SK-N-SH (cell line): Measurements from ENCODE around the gene STYK1. TPM values are rescaled to one million over a fixed set of nuclear protein-coding genes. Genes with fewer than 3 reads are reported as not detected.

ENCODE experiments used
- CTCF ChIA-PET: fragments of 300-600, 350-600 bp; formaldehyde crosslinking; extraction: SDS; loops from one replicate; lab custom pipeline; 2021; lab: Yijun Ruan, JAX
- POLR2A ChIA-PET: fragments of 350-600 bp; sonication (Branson Sonifier 250); formaldehyde crosslinking; extraction: SDS; loops from one replicate; lab custom pipeline; 2020; ENCODE audit warnings: antibody characterized with exemption, inconsistent platforms; lab: Yijun Ruan, JAX
- DNase-seq: peaks from one replicate; pipeline ENCODE4 v3.0.0; 2012
- H2AFZ ChIP-seq: fragments of 200-600 bp; sonication (generic); 2 replicates; pipeline ENCODE4 v1.8.1; 2016; ENCODE audit warnings: antibody characterized with exemption, mild to moderate bottlenecking, low read depth
- H3F3A ChIP-seq: fragments of 200-600 bp; sonication (generic); replicated peaks from 2 replicates; pipeline ENCODE3; 2016; ENCODE audit warnings: antibody characterized with exemption, mild to moderate bottlenecking; ENCODE audit not compliant: insufficient read depth
- H3K27ac ChIP-seq, 2 experiments: fragments of 200-500 bp in 1 of 2; fragments of 200-600 bp in 1 of 2; sonication (Bioruptor generic) in 1 of 2; sonication (generic), shearing (Covaris generic) in 1 of 2; 2 replicates each; pipeline versions ENCODE4 v1.5.1 to v1.6.1; 2014 to 2016; ENCODE audit warnings: low read depth in 2 of 2, inconsistent platforms in 1 of 2, low read length in 1 of 2, mild to moderate bottlenecking in 1 of 2, mixed read lengths in 1 of 2
- H3K27me3 ChIP-seq: fragments of 200-600 bp; sonication (generic), shearing (Covaris generic); 2 replicates; pipeline ENCODE4 v1.6.1; 2016; ENCODE audit warnings: mixed run types; ENCODE audit not compliant: insufficient read depth
- H3K36me3 ChIP-seq, 2 experiments: fragments of 200-500 bp in 1 of 2; fragments of 200-600 bp in 1 of 2; sonication (Bioruptor generic) in 1 of 2; sonication (generic) in 1 of 2; replicated peaks in 1 of 2; 2 replicates each; pipeline versions ENCODE3 to v1.5.1; 2014 to 2016; ENCODE audit warnings: low read length in 1 of 2, mild to moderate bottlenecking in 1 of 2; ENCODE audit not compliant: insufficient read depth in 2 of 2, control insufficient read depth in 1 of 2
- H3K4me1 ChIP-seq, 2 experiments: fragments of 200-500 bp in 1 of 2; fragments of 200-600 bp in 1 of 2; sonication (Bioruptor generic) in 1 of 2; sonication (generic), shearing (Covaris generic) in 1 of 2; 2 replicates each; pipeline versions ENCODE4 v1.5.1 to v1.6.1; 2014 to 2016; ENCODE audit warnings: low read depth in 1 of 2, low read length in 1 of 2, mixed run types in 1 of 2; ENCODE audit not compliant: insufficient read depth in 2 of 2, control insufficient read depth in 1 of 2
- H3K4me2 ChIP-seq: fragments of 200-600 bp; sonication (generic), shearing (Covaris generic); 2 replicates; pipeline ENCODE4 v1.6.1; 2017; ENCODE audit warnings: mixed run types
- H3K4me3 ChIP-seq, 2 experiments: fragments of 200-500 bp in 1 of 2; fragments of 200-600 bp in 1 of 2; sonication (Bioruptor generic) in 1 of 2; sonication (generic), shearing (Covaris generic) in 1 of 2; 2 replicates each; pipeline versions ENCODE4 v1.5.1 to v1.8.1; 2014 to 2016; ENCODE audit warnings: low read depth in 2 of 2, inconsistent platforms in 1 of 2, low read length in 1 of 2, mild to moderate bottlenecking in 1 of 2, mixed read lengths in 1 of 2, moderate library complexity in 1 of 2
- H3K79me2 ChIP-seq: fragments of 200-600 bp; sonication (generic); 2 replicates; pipeline ENCODE4 v1.8.1; 2017; ENCODE audit warnings: mild to moderate bottlenecking; ENCODE audit not compliant: insufficient read depth
- H3K9ac ChIP-seq: fragments of 200-600 bp; sonication (generic); 2 replicates; pipeline ENCODE4 v1.6.1; 2017; ENCODE audit warnings: mixed run types
- H3K9me2 ChIP-seq: fragments of 200-600 bp; sonication (generic); 2 replicates; pipeline ENCODE4 v1.6.1; 2017; ENCODE audit warnings: mixed run types
- H3K9me3 ChIP-seq: fragments of 200-600 bp; sonication (generic); 2 replicates; pipeline ENCODE4 v1.6.1; 2017; ENCODE audit warnings: mixed run types, mild to moderate bottlenecking, moderate library complexity
- H4K20me1 ChIP-seq: fragments of 200-600 bp; sonication (generic); 2 replicates; pipeline ENCODE4 v1.6.1; 2017; ENCODE audit warnings: mild to moderate bottlenecking, mixed run types; ENCODE audit not compliant: insufficient read depth
- CHD2 ChIP-seq: fragments of 150-350 bp; IDR thresholded peaks from 2 replicates; pipeline ENCODE4 v1.6.1; 2018; ENCODE audit warnings: low read length; ENCODE audit not compliant: partially characterized antibody
- EZH2phosphoT487 ChIP-seq: fragments of 200-600 bp; sonication (generic); IDR thresholded peaks from 2 replicates; pipeline ENCODE4 v1.6.1; 2017; ENCODE audit warnings: low read depth, mixed run types, mild to moderate bottlenecking, antibody characterized with exemption, moderate library complexity, borderline replicate concordance
- FOSL2 ChIP-seq: IDR thresholded peaks from 2 replicates; pipeline ENCODE4 v1.4.0; 2012; ENCODE audit warnings: low read depth, mild to moderate bottlenecking, moderate library complexity, borderline replicate concordance
- MAX ChIP-seq: IDR thresholded peaks from 2 replicates; pipeline ENCODE4 v1.4.0; 2012; ENCODE audit warnings: low read depth
- MXI1 ChIP-seq: IDR thresholded peaks from 2 replicates; pipeline ENCODE4 v1.6.1; 2012; ENCODE audit warnings: mild to moderate bottlenecking, low read depth, low read length, improper control_type of control experiment
- PBX3 ChIP-seq: IDR thresholded peaks from 2 replicates; pipeline ENCODE4; 2012
- TAF1 ChIP-seq: IDR thresholded peaks from 2 replicates; pipeline ENCODE4 v1.6.1; 2012; ENCODE audit warnings: low read depth, mild to moderate bottlenecking, low read length, moderate library complexity, borderline replicate concordance
- USF2 ChIP-seq: fragments of 150-350 bp; IDR thresholded peaks from 2 replicates; pipeline ENCODE4 v1.6.1; 2017; ENCODE audit warnings: antibody characterized with exemption, low read length, low read depth, borderline replicate concordance
- WGBS: methylation state at CpG from one replicate; pipeline ENCODE4 v1.1.6; 2017; ENCODE audit warnings: low lambda C conversion rate; 5-methylcytosine and 5-hydroxymethylcytosine counted together
- polyA plus RNA-seq, 3 experiments: library from polyadenylated mRNA; depleted of rRNA; stranded (reverse); fragments of >200 nt; gene quantifications; 2 replicates each; pipeline ENCODE4 v1.2.3, GENCODE V29; 2012
- TF ChIP-seq, protein P1 (sequence below): fragments of 150-350 bp; IDR thresholded peaks from 2 replicates; pipeline ENCODE4 v1.6.1; 2016; ENCODE audit warnings: mild to moderate bottlenecking, low read depth, low read length
- TF ChIP-seq, protein P2 (sequence below): IDR thresholded peaks from 2 replicates; pipeline ENCODE4 v1.6.1; 2012; ENCODE audit warnings: mild to moderate bottlenecking, low read depth, low read length, moderate library complexity

The STYK1 gene
- polyA plus RNA-seq, 1 of the 3 experiments (the other 2 are of a cell fraction): not detected

DNA sequence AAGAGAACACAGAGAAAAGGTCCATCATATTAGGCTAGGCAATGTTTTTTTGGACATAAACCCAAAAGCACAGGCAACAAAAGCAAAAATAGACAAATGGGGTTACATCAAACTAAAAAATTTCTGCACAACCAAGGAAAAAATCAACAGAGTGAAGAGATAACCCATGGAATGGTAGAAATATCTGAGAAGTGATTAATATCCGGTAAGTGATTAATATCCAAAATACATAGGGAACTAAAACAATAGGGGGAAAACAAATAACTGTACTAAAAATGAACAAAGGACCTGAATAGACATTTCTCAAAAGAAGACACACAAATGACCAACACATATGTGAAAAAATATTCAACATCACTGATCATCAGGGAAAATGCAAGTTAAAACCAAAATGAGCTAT, 4.3 kb downstream of the STYK1 start:
- H3K4me1 ChIP-seq: no peaks in the 10 kb centered on the region
- ChIA-PET POLR2A (no interaction called here), CTCF (no interaction called here)
- no peak overlapping the region for H2AFZ ChIP-seq
- no peak overlapping the region for H3K4me3 ChIP-seq
- H3K9me2 ChIP-seq: no peaks in the 10 kb centered on the region
- no peak overlapping the region for H3K9ac ChIP-seq
- no peaks in the 10 kb centered on the region for H3K79me2 ChIP-seq
- H3K9me3 ChIP-seq: no peaks in the 10 kb centered on the region
- H3F3A ChIP-seq: no peaks in the 10 kb centered on the region
- DNase-seq: no peak
- no peak overlapping the region for H3K4me2 ChIP-seq
- 50% methylated on average over 1 of the region's 1 CpG for whole genome bisulfite sequencing
- H4K20me1 ChIP-seq: no peaks in the 10 kb centered on the region
- H3K27ac ChIP-seq: no peak overlapping the region
- H3K36me3 ChIP-seq: no peaks in the 10 kb centered on the region
- no peak for TF ChIP-seq EZH2phosphoT487
- TF ChIP-seq TAF1: no peak
- TF ChIP-seq, protein P1, sequence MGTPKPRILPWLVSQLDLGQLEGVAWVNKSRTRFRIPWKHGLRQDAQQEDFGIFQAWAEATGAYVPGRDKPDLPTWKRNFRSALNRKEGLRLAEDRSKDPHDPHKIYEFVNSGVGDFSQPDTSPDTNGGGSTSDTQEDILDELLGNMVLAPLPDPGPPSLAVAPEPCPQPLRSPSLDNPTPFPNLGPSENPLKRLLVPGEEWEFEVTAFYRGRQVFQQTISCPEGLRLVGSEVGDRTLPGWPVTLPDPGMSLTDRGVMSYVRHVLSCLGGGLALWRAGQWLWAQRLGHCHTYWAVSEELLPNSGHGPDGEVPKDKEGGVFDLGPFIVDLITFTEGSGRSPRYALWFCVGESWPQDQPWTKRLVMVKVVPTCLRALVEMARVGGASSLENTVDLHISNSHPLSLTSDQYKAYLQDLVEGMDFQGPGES: no peak
- TF ChIP-seq FOSL2: no peak
- TF ChIP-seq MXI1: no peak
- no peak for TF ChIP-seq USF2
- no peak for TF ChIP-seq PBX3
- TF ChIP-seq, protein P2, sequence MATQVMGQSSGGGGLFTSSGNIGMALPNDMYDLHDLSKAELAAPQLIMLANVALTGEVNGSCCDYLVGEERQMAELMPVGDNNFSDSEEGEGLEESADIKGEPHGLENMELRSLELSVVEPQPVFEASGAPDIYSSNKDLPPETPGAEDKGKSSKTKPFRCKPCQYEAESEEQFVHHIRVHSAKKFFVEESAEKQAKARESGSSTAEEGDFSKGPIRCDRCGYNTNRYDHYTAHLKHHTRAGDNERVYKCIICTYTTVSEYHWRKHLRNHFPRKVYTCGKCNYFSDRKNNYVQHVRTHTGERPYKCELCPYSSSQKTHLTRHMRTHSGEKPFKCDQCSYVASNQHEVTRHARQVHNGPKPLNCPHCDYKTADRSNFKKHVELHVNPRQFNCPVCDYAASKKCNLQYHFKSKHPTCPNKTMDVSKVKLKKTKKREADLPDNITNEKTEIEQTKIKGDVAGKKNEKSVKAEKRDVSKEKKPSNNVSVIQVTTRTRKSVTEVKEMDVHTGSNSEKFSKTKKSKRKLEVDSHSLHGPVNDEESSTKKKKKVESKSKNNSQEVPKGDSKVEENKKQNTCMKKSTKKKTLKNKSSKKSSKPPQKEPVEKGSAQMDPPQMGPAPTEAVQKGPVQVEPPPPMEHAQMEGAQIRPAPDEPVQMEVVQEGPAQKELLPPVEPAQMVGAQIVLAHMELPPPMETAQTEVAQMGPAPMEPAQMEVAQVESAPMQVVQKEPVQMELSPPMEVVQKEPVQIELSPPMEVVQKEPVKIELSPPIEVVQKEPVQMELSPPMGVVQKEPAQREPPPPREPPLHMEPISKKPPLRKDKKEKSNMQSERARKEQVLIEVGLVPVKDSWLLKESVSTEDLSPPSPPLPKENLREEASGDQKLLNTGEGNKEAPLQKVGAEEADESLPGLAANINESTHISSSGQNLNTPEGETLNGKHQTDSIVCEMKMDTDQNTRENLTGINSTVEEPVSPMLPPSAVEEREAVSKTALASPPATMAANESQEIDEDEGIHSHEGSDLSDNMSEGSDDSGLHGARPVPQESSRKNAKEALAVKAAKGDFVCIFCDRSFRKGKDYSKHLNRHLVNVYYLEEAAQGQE: no peak
- no peak for TF ChIP-seq CHD2
- no peak for TF ChIP-seq MAX
- H3K27me3 ChIP-seq: peaks cover 37% of the 10 kb centered on the region; the same call in 1 of the 2 replicates
